GM13977 (cell line): Measurements from ENCODE around the gene DOK7.
"Not testable (repeated sequence)": the region's sequence is repeated elsewhere in the genome, so short reads cannot be mapped to it uniquely, and the experiment has no call there.

Experiments used
- DNase-seq: peaks from one replicate; pipeline ENCODE4 v3.0.0; 2012; ENCODE audit warnings: low spot score
- in situ Hi-C: fragments of 300-500 bp; cut with MboI; formaldehyde crosslinking; loops from one replicate; pipeline ENCODE4 v1.12.0; 2022; ENCODE audit warnings: low sequenced_read_pairs, low pct_unique_long_range_greater_than_20kb, mixed read lengths, inconsistent platforms; ENCODE audit not compliant: unreplicated experiment
- TF ChIP-seq, protein P1 (sequence below): IDR thresholded peaks from 2 replicates; pipeline ENCODE4 v1.5.1; 2012; ENCODE audit warnings: mild to moderate bottlenecking, control low read depth; ENCODE audit not compliant: insufficient read depth; ENCODE audit errors: extremely low read depth, missing control alignments

DOK7 gene

DNA sequence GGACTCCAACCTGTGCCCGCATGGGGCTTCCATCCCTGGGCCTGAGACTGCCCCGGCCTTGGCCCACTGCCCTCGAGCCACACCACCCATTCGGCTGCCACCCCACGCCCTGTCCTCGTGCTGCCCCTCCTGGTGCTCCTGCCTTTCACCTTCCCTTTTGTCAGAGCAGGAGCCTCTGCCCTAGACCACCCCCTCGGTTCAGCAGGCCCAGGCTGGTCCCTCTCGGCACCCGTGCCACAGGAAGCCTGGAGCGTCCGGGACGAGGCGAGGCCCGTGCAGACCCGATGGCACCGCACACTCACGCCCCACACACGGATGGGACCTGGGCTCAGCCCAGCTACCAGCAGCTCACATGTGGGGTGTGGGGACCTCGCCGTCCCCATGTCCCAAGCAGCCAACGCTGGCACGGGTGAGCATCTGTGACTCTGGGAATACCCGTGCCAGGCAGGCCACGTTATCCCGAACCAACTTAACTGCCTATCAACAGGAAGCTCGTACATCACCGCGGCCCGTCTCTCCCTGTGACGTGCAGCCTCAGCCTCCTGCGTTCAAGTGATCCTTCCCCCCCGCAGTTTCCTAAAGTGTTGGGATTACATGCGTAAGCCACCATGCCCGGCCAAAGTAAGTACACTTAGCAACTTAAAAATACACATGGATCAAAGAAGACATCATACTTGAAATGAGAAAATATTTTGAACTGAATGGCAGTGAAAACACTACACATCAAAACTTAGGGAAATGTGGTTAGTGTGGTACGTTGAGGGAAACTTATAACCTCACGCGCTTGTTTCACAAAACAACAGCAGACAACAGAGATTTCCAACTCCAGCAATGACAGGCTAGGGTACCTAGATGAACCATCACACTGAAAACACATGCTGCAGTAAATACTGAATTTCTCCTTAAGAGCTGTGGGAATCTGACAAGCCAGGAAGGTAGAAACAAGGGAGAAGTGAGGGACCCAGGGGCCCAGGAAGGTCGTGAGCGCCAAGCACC is 40.1 kb downstream of the DOK7 start:
- DNase-seq = no peak
- in situ Hi-C loops = no loop called here
- TF ChIP-seq, protein P1, sequence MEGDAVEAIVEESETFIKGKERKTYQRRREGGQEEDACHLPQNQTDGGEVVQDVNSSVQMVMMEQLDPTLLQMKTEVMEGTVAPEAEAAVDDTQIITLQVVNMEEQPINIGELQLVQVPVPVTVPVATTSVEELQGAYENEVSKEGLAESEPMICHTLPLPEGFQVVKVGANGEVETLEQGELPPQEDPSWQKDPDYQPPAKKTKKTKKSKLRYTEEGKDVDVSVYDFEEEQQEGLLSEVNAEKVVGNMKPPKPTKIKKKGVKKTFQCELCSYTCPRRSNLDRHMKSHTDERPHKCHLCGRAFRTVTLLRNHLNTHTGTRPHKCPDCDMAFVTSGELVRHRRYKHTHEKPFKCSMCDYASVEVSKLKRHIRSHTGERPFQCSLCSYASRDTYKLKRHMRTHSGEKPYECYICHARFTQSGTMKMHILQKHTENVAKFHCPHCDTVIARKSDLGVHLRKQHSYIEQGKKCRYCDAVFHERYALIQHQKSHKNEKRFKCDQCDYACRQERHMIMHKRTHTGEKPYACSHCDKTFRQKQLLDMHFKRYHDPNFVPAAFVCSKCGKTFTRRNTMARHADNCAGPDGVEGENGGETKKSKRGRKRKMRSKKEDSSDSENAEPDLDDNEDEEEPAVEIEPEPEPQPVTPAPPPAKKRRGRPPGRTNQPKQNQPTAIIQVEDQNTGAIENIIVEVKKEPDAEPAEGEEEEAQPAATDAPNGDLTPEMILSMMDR = no peak

DNA sequence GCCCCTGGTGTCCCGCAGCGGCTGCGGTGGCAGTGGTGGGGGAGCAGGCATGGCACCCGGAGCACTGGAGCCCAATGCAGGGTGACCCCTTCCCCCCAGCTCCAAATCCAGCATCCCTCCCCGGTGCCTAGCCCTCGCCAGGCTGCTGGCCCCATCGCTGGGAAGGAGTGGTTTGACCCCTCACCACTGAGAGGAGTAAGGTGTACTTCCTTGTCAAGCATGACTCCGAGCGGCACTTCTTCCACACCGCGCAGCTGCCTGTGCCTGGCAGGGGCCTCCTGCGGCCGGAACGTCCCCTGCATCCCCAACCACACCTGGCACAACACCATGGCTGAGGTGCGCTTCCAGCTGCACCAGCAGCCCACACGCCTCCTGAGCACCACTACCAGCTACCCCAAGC is 42.1 kb downstream of the DOK7 start:
- in situ Hi-C loops = no loop called here
- TF ChIP-seq, protein P1 = no peak
- no peak for DNase-seq

DNA sequence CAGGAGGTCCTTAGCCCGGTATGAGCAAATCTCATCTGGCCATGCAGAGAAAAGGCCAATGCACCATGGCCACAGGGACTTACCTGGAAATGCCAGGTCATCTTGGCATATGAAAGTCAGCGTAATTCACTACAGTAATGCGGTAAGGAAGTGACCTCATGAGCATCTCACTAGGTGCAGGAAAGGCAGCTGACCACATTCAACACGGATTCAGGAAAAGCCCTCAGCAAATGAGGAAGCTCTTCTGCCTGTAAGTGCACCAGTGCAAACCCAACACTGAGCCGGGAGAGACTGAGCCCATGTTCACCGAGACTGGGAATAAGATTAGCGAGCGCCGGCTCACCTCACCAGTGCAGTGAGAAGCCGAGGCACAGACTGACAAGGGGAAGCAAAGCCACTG is 45.4 kb downstream of the DOK7 start:
- TF ChIP-seq, protein P1 = no peak
- in situ Hi-C loops = no loop called here
- no peak for DNase-seq

DNA sequence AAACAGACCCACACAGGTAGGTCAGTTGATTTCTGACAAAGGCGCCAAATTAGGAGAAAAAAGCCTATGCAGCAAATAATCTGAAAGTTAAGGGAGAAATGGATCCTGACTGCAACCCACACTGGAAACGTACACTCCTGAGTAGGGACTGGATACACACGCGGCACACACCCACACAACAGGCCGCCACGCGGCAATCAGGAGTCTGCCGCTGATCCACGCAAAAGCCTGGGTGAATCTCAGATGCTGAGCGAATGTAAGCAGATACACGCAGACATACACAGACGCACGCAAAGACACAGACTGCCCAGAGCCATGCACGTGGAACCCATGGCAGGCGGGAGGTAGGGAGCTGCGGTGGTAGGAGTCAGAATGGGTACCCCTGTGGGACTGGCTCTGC is 47.4 kb downstream of the DOK7 start:
- TF ChIP-seq, protein P1 = no peak
- DNase-seq = no peak
- in situ Hi-C loops = no loop called here

DNA sequence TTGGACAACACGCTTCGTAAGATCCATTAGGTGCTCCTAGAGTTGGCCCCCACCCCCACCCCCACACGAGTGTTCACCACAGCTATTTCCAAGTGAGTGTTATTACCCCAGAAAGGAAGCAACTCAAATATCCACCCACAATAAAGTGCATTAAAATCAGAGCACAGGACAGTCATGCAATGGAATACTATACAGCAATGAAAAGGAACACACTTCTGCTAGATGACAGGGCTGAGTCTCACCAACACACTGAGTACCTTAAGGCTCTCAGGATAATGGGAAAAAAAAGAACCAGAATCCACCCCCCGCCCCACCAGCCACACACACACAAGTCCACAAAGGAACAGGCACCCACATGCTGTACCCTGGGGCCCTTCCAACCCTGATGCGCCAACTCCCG is 48.1 kb downstream of the DOK7 start:
- in situ Hi-C loops = no loop called here
- no peak for DNase-seq

DNA sequence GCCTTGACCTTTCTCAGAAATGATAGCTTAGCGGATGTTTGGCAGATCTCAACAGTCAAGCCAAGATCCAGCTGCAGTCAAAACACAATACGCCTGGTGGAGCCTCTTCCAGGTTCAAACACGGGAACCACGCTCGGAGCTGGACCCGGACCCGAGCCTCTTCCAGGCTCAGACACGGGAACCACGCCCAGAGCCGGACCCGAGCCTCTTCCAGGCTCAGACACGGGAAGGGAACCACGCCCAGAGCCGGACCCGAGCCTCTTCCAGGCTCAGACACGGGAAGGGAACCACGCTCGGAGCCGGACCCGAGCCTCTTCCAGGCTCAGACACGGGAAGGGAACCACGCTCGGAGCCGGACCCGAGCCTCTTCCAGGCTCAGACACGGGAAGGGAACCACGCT is 48.5 kb downstream of the DOK7 start:
- DNase-seq, in situ Hi-C loops: not testable (repeated sequence)

More for the DNA sequence above, 48.1 kb downstream of the DOK7 start:
- TF ChIP-seq, protein P1 = no peak

DNA sequence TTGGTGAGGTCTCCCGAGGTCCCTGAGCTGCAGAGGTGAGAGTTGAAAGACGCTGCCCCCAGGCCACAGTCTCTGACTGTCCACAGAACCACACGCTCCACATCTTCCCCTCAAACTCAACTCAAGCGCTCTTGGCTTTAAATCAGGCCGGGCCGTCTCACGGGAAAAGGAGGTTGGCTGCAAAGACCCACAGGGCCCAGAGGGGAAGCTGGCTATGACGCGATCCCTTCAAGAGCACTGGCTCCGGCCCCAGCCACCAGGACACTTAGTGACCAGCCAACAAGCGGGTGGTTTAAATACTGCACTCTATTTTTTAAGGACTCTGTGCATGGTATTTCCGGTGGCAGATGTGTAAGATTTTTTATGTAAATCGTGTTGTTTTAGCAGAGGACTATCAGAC is 49.2 kb downstream of the DOK7 start:
- in situ Hi-C loops = no loop called here
- DNase-seq = no peak
- TF ChIP-seq, protein P1 = no peak
